GM18508 (cell line): ENCODE results near the gene TSHZ3.

Experiments used
- ATAC-seq: cut with Tn5 transposase; IDR thresholded peaks from one replicate; pipeline ENCODE4 v1.9.1; 2021; ENCODE audit warnings: moderate number of reproducible peaks; ENCODE audit not compliant: insufficient read depth, unreplicated experiment

The TSHZ3 gene

GRCh38 chr19:31339411-31339810, 9.8 kb downstream of the TSHZ3 start:
- no peak for ATAC-seq

DNA sequence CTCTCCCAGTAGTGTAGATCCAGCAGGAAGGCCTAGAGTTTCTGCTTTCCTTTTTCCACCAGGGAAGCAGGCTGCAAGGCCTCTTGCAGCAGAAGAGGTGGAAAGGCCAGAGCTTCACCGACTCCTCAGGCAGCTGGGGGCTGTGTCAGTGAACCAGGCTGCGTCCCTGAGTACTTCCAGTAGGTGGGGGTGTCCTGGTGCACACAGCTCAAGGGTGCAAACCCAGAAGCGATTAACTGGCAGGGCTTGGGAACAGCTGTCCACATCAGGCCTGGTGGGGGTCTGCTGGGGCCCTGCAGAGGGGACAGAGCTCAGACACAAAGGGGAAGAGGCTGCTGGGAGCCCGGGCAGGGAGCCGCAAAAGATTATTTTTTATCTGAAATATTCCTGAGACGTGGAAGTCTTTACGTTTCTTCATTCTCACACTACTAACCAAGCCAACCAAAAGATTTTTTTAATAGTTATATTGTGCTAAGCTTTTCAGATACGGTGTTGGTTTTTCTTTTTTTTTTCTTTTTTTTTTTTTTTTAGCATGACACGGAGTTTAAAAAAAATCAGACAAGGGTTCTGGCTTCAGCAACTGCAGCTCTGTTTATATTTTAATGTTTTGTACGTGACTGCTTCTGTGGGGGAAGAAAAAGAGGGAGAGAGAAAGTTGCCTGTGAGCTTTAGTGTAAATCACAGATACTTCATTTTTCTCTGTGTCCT, 11.0 kb downstream of the TSHZ3 start:
- no peak for ATAC-seq

- no peak for ATAC-seq
Measured at GRCh38 chr19:31337008-31337914, 12.0 kb downstream of the TSHZ3 start.

DNA sequence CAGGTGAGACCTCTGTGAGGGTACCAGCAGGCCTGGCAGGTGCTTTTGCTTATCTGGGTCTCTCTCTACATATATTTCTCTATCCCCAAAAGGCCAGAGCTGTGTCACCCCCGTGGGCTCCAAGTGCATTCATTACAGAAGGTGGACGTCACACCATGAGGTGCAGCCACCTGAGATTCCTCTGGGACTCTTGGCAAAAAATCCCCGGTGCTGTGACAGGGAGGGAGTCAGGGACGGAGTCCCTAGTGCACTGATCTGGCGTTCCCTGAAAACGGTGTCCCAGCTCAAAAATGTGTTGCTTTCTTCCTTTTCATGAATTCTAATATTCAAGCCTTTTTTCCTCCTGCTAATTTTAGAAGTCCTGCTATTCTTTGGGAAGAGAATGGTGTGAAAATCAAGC, 13.5 kb downstream of the TSHZ3 start:
- no peak for ATAC-seq

DNA sequence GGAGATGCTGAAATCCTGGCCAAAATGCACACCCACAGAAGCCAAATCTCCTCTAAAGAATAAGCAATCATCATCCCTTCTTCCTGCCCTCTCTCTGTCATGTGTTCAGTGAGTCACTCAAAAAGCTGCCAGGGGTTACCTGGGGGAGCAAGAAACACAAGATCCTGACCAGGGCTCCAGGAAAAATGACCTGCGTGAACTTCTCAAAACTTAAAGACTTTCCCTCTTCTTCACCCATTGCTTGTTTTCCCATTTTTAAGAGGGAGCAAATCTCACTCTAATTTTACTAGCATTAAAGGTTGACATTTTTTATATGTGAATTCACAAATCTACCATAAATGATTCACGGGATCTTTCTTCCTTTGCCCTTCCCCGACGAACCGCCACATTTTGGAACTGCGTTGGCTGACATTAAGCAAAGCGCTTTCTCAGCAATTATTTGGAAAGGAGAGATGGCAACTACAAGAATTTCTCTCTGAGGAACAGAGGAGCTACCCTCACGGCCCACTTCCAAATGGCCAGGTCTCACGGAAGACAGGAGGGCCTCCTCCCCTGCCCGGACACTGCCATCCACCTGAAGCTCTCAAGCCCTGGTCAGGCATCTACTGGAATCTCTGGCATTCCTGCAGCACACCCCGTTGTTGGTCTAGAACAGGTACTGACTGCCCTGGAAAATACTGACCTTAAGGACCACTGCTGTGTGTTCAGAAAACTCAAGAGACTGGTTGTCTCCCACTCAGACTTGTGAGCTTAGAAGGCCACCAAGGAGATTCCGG, 14.2 kb downstream of the TSHZ3 start:
- ATAC-seq = no peak

DNA sequence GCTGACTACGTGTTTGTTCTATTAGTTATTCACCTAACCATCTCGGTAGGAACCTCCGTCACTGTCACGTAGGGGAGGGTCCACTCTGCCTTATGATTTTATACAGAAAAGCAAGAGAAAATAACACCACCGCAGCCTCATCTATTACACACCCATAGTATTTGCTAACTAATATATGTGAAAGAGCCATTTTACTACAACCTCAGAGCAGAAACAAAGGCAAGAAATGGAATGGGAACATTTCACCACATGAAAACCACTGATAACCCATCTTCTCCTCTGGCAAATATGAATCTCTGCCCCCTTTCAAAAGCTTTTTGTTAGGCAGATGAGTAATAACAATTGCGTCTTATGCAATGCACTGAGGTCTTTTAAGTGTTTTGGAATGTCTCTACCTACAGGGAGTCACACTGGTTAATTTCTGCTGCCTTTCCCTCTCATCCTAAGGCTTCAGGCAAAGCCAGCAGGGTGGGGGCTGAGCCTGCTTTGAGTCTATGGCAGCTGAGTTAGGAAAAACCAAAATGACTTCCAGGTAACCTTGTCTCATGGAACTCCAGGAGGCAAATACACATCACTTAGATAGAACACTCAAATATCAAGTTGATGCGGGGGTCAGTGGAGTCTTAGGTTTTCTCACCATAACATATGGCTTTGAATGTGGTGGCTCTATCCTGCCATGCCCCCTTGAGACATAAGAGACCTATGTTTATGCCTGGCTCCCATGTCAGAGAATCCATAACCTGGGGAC, 15.0 kb downstream of the TSHZ3 start:
- no peak for ATAC-seq

DNA sequence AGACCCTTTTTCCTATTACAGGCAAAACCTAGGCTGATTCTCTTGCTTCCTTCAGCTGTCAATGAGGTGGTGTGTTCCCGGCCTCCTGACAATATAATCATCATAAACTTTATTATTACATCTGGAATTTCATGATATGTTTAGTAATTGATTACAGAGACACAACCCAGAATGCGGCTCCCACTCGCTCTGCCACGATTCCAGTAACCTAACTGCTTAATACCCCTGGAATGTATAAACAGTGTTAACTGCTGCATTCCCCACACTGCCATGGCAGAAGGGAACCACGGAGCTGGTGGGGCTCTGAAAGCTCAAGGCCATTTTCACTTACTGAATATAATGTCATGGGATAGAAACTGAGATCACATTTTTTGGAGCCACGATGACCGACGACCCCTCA, 17.1 kb downstream of the TSHZ3 start:
- ATAC-seq = no peak

DNA sequence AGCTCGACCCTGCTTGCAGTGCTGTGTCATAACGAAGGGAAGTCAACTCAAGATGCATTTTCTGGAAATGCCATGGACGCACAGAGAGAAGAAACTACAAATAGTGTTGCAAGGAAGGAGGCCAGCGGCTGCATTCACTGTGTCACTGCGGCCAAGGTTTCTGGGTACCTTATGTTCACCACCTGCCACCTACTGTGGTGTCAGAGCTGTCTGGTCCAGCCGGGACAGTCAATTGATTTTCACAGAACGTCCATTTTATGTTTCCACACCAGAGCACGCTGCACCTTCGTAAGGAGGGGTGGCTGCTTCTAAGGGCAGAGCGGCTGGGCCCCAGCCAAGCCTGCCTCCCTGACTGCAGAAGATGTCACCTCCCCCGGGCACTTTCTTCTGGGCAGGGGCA, 17.7 kb downstream of the TSHZ3 start:
- no peak for ATAC-seq

- ATAC-seq = no peak
Measured at GRCh38 chr19:31330761-31331160, 18.5 kb downstream of the TSHZ3 start.

DNA sequence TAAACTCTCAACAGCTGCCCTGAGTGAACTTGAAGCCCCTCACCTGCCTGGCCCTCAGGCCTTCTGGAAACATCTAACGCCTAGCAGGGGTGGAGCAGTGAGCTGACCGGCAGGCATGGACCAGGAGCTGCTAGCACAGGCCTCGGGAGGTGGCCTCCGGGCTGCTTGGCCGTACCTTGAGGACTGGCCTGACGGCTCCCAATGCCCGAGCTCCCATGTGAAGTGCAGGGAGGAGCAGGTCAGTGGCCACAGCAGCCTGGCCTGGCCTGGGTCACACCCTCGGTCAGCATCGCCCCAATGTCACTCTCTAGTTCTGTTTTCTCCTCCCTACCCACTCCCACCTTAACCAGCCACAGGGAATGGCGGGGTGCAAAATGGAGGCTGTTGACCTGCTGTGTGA, 19.0 kb downstream of the TSHZ3 start:
- ATAC-seq = no peak

DNA sequence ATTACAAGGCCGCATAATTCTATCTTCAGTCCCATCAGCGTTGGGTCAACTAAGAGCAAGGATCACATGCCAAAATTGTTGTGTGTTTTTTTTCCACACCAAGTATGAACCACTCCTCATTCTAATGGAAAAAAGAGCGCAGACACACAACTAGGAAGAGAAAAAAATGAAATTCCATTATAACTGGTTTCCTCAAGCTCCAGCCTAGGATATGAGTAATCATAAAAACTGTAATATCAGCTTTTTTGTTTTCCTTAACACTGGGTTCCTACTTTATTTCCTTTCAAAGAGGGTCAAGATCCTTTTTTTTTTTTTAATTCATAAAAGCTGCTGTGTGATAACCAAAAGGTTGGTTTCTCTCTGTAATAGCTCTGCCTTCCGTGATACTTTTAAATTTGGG, 19.4 kb downstream of the TSHZ3 start:
- ATAC-seq = no peak

DNA sequence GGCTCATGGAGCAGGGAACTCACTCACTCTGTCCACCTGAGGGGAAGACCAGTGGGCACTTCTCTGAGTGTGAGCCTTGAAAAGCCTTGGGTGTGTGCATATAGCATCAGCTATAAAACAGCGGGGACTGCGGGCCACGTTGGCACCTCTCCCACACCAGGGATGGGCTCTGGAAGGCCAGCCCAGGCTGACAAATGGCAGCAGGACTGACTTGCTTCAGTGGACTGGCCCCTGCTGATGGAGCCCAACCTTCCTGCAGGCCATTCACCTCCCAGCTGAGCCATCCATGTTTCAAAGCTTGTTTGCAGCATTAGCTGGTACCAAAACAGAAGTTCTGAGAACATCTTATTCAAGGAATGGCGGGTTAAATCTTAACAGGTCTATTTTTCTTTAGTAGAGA, 21.0 kb downstream of the TSHZ3 start:
- no peak for ATAC-seq

- no peak for ATAC-seq
Measured at GRCh38 chr19:31326329-31327028, 22.8 kb downstream of the TSHZ3 start.

GRCh38 chr19:31325342-31325741, 23.9 kb downstream of the TSHZ3 start:
- ATAC-seq = no peak

GRCh38 chr19:31319465-31319864, 29.8 kb downstream of the TSHZ3 start:
- no peak for ATAC-seq

- no peak for ATAC-seq
Measured at GRCh38 chr19:31318790-31319425, 30.3 kb downstream of the TSHZ3 start.

- no peak for ATAC-seq
Measured at GRCh38 chr19:31317570-31317969, 31.7 kb downstream of the TSHZ3 start.

DNA sequence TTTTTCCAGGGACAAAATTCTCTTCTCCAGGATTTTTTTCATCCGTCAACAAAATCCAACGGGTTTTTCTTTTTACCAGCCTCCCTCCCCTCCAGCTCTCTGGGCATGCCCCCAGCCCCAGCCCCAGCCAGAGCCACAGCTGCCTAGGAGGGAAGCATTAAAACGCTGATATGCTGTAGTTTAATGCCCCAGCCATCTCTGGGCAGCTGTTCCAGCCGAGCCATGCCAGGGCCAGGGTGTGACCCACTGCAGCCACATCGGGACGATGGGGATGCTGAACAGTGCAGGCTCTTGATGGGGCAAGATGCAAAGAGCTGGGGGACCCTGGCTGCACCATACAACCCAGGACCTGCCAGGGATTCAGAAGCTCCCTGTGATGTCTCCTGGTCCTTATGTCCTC, 32.1 kb downstream of the TSHZ3 start:
- no peak for ATAC-seq
